NCI-H1092 treated with DMSO at 0.1 percent for 48 hours (cell line): ENCODE data around the gene TESPA1.

Experiments used
- DNase-seq: peaks from one replicate; lab custom pipeline; 2025; lab: John Stamatoyannopoulos, UW

Gene TESPA1

DNA sequence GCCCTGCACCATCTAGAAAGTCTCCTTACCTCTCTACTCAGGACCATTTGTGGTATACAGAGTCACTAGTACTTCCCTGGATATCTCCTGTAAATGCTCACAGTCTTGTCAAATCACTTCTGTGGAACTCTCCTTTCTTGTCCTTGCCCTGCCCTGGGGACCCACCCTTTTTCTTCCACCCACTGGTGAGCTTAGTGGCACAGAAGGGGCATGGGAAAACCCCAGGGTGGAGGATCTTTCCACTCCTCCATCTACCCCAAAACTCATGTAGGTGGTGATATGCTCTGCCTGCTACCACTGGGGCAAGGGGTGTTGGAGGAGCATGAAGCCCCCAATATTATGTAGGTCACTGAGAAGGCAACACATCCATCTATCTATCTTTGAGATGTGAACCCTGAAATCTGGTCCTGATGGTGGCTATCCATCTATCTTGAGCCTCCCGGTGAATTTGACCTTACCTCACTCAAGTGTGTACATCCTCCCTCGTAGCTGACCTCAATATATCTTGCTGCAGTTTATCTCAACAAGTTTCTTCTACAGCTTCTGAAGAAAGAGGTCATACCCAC, 943 bp downstream of the TESPA1 start:
- no peak for DNase-seq

DNA sequence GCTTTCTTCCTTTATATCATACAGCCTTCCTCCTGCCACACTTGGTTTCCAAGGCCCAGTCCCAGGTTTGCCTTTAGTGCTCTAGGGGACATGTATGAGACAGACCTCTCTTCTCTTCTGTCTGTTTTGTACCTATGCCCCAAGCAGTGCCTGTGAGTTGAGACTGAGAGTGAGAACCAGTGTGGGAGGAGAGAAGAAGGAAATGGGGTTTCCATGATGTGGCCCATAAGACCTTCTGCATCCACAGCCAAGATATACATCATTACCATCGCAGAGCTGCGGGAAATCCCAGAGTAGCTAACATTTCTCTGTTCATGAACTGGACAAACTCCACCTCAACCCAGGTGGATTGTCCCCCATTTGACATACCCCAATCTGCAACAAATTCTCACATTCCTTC, 2.8 kb downstream of the TESPA1 start:
- DNase-seq, result no peak

DNA sequence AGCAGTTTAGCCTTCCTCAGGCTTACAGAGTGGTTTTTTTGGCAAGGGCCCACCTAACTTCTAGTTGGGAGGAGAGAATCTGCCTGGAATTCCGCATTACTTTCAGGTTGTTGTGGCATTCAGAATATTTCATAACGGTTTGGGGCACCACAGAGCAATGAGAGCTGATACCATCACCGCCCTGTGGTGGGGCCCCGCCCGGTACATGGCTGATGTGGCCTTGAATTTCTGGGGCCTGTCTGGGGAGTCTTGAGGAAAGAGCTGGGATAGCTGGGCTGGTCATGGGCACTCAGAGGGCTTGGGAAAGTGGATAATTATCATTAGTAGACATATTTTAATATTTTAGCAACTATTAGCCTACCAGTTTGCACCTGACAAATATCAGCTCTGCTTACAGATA, 4.2 kb downstream of the TESPA1 start:
- no peak for DNase-seq

DNA sequence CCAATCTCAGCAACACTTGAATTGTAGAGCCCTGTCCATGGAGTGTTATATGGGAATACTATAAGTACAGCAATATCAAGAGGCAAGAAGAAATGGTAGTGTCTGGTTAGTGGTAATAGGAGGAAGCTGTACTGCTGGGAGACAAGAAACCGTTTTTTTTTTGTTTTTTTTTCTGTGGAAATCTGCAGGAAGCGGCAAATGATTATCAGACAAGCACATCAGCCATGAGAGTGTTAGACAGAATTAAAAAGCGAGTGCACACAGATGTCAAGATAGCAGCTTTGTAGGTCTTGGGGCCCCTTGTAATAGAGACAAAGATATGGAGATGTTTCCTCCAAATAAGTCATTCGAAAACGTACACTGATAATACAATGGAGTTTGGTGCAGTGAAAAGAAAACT, 6.7 kb downstream of the TESPA1 start:
- no peak for DNase-seq

DNA sequence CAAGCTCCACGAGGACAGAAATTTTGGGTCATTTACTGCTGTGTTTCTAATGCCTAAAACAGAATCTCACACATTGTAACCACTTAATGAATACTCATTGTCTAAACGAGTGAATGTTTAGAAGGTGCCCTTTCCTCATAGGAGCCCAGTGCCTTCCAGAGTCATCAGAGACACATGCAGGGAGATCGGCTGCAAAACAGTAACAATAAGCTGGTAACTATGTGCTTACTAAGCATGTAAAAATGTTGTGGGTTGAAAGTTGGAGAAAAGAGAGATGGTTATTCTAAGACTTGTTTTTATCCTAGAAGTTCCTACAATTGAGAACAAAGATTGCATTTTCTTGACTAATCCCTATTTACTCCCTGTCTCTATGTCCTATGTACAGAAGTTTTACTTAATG, 7.4 kb downstream of the TESPA1 start:
- no peak for DNase-seq

DNA sequence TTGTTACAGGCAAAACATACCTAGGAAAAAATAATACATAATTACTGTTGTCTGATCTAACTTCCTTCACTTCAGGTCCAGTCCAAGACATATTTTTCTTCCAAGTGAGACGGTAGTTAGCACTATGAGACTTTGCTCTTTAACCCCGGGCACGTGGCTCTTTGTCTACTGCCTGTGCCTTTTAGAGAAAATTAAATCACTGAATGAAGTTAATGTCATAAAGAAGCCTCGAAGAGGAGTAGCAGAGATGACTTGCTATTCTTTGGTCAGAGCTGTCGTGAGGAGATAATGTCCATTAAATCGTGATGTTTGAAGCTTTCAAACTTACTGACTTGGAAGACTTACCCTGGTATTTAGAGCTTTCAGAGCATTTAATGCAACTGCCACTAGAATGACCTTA, 8.7 kb downstream of the TESPA1 start:
- DNase-seq, result no peak

DNA sequence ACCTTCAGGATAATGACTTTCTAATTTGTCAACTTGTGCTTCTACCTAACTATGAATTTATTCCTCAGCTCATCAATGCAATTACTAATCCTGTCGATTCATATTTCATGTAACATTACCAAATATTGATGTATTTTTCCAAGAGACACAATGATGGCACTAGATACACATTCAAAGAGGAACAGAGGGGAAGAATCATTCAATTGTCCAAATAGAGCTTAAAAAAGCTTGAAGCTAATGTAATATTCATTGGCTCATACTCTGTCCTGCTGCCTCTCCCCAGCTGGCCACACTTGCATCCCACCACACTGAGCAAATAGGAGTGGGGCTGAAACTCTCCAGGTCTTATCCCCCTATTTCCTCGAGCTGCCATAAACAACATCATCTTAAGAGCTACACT, 9.3 kb downstream of the TESPA1 start:
- DNase-seq, result no peak

DNA sequence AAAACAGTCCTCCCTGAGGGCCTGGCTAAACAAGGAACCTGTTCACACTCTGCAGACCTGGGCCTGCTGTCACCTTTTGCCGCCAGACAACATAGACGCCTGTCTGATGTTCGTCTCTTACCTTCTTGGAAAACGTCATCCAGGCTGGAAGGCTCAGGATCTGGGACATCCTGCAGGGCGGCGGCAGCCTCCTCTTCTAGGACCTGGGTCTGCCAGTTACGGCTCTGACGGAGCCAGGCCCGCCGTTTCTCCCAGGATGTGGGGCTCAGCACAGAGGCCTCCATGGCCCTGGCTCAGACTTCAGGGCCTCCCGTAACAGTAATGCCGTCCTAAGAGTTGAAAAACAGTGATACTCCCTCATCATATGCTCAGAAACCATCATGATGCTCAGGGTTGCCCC, 10.3 kb downstream of the TESPA1 start:
- DNase-seq, result no peak

DNA sequence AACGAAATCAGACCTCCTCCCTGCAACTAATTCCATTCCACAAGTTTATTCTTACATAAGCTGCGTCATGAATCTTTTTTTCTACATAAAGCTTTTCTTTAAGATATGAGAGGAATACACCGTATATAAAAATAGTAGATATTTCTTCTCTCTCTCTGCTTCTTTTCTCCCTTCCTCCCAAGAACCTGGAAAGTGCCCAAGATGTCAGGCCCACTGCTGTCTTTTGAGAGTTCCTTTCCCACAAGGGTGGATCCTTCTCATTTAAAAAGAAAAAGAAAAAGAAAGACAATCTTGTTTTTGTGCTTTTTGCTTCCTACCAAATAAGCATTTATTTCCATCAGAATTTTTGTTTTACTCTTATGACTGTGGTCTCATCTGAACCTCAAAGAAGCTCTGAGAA, 11.0 kb downstream of the TESPA1 start:
- no peak for DNase-seq

DNA sequence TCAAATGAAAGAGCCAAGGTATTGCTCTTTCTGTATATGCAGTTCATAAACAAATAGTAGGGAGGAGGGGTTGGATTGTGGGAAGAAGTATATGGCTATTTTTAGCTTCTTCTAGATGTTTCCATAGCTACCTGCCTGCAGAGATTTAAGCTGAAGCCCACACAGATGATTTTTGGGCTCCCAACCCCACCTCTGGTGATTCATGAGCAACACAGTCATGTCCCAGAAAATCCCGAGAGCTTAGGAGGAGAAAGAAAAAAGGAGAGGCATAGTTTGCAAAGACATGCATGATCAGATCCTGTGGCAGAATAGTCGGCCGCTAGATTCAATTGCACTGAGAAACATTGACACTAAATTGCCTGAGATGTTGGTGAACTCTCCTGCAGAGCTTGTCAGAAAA, 13.8 kb downstream of the TESPA1 start:
- DNase-seq, result no peak

DNA sequence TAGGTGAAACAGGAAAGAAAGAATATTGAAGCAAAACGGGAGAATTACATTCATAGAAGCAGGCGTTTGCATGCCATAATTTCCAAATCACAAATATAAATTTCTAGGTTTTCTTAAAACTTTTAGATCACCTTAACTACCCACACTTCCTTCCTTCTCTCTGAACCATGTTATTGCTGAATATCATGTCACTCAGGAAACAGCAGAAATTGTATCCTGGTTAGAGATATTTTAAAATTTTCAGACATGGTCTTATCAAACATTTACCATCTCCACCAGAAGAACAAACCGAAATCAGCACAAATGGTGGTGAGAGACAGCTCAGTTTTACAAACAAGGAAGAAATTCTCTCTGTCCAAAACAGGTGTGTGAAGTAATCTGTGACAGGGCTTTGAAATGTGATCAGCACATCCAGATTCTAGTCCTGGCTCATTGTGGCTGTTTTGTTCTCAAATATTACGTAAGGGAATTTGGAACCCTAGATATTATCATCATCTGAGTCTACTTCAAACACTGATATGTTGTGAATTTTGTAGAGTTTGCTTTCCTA, 16.3 kb downstream of the TESPA1 start:
- DNase-seq, result no peak

DNA sequence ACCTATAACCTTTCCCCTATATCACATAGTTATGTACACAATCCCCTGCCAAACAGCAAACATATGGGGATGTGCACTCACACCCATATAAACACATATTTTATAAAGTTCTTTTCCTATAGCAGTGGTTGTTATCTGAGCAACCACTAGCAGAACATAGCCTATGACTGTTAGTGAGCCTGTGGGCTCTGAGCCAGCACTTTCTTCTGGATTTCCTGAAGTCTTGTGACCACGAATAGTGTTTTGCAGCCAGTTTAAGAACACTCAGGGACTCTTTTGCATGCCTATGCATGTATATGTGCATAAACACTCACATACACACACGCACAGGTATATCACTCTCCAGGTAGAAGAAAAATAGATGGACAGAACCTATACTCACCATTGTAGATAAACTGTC, 17.1 kb downstream of the TESPA1 start:
- DNase-seq, result no peak

DNA sequence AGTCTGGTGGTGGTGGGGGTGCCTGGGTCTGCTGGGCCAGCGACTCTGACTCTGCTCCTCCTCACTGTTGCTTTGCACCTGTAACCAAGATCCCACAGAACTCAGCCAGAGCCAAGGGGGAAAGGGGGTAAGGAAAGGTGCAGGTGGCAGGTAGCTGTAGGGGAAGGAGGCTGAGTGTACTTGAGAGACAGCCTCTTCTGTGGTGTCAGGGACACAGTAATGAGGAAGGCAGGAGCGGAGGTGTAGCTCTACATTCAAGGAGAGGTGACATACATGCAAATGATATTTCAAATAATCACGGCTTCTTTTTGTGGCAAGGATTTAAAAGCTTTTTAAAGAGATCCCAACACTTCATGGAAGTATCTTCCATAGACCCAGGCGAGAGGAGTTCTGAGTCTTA, 23.4 kb downstream of the TESPA1 start:
- no peak for DNase-seq

DNA sequence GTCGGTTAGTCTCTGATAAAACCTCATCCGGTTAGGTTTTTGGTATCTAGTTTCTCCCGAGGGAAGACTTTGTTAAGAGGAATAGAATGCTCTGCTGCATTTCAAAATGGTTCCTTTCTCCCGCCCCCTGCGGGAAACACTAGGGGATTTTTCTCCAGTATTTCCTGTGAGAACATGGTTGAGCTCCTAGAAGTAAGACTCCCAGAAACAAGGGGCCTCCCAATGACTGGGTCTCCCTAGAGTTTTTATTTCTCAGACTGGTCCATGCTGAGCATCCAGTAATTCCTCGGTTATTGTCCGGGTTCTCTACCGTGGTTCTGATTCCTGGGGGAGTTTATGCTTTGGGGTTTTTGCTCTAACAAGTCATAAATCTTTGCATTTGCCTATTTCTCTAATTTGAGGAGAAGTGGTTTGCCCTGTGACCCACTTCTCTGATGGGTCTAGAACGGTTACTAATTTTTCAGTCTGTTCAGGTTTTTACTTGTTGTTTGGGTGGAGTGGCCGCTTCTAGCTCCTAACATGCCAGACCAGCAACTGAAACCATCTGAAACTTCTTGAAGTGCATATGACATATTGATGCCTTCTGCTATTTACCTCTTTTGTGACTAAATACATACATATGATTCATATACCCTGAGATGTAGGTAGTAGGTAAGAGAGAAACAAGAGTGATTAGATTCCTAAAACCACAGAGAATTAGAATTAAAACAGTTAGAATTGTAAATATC, 25.1 kb downstream of the TESPA1 start:
- no peak for DNase-seq

DNA sequence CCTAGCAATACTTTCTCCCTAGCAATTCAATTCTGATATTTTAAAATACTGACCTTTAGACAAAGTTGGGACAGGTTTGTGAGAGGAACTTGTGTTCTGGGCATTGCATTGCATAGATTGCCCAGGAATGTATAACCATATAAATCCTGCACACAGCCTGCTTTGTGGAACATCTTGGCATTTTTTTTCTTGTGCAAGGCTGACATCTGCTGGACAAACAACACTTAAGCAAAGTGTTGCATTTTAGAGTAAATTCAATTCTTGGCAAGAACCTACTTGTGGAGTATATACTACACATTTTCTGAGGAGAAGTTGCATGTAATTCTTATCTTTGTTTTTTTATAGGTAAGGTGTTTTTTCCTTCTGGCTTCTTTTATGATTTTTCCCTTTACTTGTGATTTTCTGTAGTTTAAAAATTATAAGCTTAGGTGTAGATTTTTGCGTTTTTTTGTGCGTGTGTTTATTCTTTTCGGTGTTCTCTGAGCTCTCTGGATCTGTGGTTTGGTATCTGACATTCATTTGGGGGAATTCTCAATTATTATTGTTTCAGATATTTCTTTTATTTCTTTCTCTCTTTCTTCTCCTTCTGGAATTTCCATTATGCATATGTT, 26.4 kb downstream of the TESPA1 start:
- DNase-seq, result peak; percentile 51

DNA sequence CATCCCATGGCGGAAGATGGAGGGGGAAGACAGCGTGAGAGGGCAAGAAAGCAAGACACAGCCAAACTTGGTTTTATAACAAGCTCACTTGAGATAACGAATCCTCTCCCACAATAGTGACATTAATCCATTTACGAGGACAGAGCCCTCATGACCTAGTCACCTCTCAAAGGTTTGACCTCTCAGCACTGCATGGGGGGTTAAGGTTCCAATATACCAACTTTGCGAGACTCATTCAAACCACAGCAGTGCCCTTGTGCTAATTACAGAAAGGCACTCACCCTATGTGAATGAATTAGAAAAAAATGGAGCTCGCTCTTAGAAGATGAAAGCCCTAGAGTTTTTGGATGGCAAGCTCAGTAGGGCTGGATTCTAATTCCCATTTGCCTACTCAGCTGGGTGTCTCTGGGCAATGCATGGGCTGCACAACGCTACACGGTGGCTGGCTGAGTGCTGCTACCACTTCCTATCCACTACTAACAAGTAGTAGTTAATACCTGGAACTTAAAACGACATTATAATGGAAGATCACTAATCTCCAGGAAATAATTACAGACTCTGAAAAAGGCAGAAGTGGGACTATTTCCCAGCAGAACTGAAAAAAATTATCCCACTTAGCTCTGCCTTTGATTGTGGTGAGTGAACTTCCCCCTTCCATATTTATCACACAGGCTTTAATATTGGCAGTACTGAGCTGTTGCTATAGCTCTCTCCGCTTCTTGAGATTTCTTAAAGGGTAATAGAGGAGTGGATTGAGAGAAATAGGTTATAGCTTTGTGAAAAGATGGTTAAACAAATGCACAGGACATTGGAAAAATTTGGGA, 27.5 kb downstream of the TESPA1 start:
- DNase-seq, result no peak

DNA sequence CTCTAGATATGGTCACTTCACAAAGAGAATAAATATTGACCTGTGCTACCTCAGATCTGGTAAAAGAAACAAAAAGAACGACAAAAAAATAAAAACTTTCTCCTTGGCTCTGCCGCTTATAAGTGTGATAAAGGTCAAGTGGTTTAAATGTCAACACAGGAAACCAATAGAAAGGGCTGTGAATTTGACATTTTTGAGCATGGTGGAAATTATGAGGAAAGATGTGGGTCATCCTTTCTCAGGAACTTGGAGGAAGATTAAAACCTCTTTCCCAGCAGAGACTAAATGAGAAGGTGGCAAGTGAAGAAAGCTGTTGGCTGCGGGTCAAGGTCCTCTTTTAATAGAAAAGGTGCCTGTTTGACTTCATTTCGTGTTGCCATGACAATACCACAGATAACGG, 28.2 kb downstream of the TESPA1 start:
- no peak for DNase-seq

DNA sequence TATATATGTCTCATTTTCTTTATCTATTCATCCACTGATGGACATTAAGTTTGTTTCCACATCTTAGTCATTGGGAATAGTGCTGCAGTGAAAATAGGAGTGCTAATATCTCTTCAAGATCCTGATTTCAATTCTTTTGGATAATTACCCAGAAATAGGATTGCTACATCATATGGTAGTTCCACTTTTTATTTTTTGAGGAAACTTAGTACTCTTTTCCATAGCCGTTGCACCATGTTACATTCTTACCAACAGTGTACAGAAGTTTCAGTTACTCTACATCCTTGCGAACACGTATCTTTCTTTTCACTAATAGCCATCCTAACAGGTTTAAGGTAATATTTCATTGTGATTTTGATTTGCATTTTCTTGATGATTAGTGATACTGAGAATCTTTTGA, 29.8 kb downstream of the TESPA1 start:
- no peak for DNase-seq

DNA sequence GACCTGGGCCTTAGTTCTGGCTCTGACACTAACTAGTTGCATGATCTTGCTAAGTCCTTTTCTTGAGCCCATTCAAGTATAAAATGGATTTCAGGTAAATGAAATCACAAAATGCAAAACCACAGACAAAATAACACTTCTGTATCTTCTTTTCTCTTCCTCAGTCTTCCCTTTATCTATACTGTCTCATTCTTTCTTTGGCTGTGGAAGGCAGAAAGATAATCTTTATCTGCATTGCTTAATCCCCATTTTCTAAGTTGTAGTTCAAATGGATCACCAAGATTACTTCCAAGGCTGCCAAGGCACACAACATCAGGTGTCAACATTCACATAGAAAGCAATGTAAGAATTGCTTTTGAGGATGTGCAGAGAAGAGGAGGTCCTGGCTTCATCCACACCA, 30.3 kb downstream of the TESPA1 start:
- DNase-seq, result no peak

DNA sequence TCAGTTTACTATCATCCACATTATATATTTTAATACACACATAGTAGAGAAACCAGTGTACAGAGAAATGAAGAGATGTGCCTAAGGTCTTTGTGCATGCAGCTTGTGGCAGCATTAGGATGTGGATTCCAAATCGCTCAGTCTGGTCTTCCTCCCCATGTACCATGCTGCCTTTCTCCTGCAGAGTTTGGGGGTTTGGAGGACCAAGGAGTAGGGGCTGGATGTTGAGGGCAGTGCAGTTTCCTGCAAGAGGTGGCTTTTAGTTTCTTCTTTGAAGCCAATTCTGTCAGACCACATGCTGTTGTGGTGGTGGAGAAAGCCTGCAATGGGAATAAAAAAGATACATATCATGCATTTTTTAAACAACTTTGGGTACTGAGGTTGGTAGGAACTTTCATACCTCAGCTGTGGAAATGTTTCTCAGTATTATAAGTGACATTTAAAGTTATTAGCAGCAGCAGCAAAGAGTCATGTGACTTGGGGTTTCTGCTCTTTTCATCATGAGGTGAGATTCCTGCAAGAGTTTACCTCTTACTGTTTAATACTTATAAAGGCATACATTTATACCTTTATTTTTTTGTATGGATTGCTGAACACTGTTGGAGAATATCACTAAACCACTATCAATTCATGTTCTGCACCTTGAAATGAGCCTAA, 34.4 kb downstream of the TESPA1 start:
- DNase-seq, result no peak

DNA sequence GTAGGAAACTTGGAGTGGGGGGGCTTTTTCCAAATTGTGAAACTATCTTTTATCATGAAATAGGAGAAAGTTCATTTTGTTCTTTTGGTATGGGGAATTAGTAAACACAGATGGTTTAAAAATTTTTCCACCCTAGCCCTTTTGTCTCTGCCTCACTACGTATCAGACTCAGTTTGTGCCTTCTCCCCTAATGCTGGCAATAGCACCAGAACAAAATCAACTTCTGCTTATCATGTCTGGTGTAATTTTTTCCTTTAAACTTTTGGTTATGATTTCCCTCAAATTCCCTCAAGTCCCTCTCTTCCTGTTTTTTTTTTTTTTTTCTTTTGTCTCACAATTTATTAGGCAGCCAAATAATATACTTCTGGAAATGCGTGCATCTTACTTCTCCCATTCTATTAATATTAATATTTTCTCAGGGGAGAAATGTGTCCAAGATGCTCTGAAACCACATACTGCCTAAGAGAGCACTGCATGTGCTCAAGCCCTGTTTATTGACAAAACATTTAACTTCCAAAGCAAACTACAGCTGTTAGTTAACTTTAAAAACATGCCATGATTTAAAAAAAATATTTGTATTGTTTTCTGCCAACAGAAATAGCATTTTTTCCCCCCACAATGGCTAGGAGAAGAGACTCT, 35.4 kb downstream of the TESPA1 start:
- no peak for DNase-seq

DNA sequence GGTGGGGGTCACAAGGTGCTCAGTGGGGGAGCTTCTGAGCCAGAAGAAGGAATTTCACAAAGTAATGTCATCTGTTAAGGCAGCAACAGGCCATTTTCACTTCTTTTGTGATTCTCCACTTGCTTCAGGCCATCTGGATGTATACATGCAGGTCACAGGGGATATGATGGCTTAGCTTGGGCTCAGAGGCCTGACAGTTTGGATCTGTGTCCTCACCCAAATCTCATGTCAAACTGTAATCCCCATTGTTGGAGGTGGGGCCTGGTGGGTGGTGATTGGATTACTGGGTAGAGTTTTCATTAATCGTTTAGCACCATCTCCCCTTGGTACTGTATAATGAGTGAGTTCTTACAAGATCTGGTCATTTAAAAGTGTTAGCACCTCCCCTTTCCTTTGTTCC, 36.4 kb downstream of the TESPA1 start:
- DNase-seq, result no peak
